Measurements from ENCODE around the gene MPRIP. TPM values are rescaled to one million over a fixed set of nuclear protein-coding genes. Genes with fewer than 3 reads are reported as not detected.

The MPRIP gene
- total RNA-seq, 1 donor from 2014 or later = 392 TPM

DNA sequence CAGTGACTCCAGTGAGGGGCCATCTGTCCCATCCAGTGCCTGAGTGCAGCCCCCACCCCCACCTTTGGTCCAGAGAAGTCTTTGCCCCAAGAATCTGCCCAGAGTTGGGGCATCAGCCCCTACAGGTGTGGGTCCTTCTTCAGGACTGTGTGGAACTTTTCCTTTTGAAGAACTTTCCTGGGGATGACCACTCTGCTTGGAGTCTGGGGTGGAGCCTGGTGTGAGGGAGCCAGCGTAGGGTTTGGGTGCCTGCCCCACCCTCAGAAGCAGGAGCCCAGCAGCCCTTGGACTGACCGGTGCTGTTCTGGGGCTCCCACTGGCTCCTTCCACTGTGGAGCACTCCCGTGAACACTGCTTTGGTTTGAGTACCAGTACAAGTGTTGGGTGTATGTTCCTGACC is 19.3 kb downstream of the MPRIP start:
- no peak overlapping the region for H3K4me3 Mint-ChIP-seq (ENCODE audit: unreplicated experiment)
- peaks cover 4% of the 10 kb centered on the region for H3K27me3 Mint-ChIP-seq (ENCODE audit: unreplicated experiment)

DNA sequence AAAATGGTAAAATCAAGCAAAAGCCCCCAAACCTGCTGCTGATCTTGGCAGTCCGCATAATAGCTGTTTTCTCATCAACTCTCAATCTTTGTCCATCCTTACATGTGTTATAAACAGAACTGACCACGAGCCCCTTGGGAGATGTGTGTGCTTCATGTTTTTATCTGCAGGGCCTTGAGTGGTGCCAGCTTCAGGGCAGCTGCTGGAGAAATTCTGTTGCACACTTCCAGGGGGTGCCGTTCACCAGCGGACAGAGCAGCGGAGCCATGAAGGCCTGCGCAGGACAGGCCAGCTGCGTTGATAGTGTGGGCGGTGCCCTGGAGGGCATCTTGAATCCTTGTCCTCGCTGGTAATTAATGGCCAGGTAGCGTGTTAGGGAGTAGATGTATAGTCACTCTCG is 20.1 kb downstream of the MPRIP start:
- Mint-ChIP-seq H3K4me1 (ENCODE audit: unreplicated experiment) (peaks cover 22% of the 10 kb centered on the region), H3K27me3 (ENCODE audit: unreplicated experiment) (peaks cover 4% of the 10 kb centered on the region)

More for the DNA sequence above, 19.3 kb downstream of the MPRIP start:
- peaks cover 18% of the 10 kb centered on the region for H3K4me1 Mint-ChIP-seq (ENCODE audit: unreplicated experiment)
- peaks cover 9% of the 10 kb centered on the region for H3K36me3 Mint-ChIP-seq (ENCODE audit: low read depth, unreplicated experiment)
- no peak for DNase-seq (ENCODE audit: low spot score)
- no peaks in the 10 kb centered on the region for H3K9me3 Mint-ChIP-seq (ENCODE audit: unreplicated experiment)
- no peak overlapping the region for H3K27ac Mint-ChIP-seq (ENCODE audit: unreplicated experiment)
- TF ChIP-seq, protein P1, sequence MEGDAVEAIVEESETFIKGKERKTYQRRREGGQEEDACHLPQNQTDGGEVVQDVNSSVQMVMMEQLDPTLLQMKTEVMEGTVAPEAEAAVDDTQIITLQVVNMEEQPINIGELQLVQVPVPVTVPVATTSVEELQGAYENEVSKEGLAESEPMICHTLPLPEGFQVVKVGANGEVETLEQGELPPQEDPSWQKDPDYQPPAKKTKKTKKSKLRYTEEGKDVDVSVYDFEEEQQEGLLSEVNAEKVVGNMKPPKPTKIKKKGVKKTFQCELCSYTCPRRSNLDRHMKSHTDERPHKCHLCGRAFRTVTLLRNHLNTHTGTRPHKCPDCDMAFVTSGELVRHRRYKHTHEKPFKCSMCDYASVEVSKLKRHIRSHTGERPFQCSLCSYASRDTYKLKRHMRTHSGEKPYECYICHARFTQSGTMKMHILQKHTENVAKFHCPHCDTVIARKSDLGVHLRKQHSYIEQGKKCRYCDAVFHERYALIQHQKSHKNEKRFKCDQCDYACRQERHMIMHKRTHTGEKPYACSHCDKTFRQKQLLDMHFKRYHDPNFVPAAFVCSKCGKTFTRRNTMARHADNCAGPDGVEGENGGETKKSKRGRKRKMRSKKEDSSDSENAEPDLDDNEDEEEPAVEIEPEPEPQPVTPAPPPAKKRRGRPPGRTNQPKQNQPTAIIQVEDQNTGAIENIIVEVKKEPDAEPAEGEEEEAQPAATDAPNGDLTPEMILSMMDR (IDR thresholded peaks at IDR 0.05; ENCODE audit: unreplicated experiment) = no peak

DNA sequence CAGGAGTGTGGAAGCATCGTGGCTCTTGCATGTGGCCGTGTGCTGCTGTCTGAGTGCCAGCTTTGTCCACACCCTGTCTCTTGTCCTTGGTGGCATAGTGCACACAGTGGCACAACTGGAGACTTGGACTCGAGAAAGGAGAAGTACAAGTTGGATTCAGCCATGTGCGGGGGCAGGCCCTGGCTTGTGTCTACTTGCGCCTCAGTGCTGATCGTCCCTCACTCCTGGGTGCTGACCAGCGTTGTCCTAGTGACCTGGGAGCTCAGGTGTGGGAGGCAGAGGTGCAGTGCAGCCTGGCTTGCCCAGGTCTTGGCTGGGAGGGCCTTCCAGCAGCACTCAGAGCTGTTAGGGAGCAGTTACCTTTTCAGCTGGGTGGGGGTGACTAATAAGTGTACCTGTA is 20.6 kb downstream of the MPRIP start:
- TF ChIP-seq, protein P1 (IDR thresholded peaks at IDR 0.05; ENCODE audit: unreplicated experiment) = no peak
- DNase-seq (ENCODE audit: low spot score) = no peak
- Mint-ChIP-seq H3K9me3 (ENCODE audit: unreplicated experiment) (no peaks in the 10 kb centered on the region), H3K4me1 (ENCODE audit: unreplicated experiment) (peaks cover 24% of the 10 kb centered on the region), H3K27me3 (ENCODE audit: unreplicated experiment) (peaks cover 4% of the 10 kb centered on the region), H3K4me3 (ENCODE audit: unreplicated experiment) (peak overlapping the region; percentile 19), H3K27ac (ENCODE audit: unreplicated experiment) (no peak overlapping the region), H3K36me3 (ENCODE audit: low read depth, unreplicated experiment) (peaks cover 9% of the 10 kb centered on the region)

More for the DNA sequence above, 20.1 kb downstream of the MPRIP start:
- peaks cover 9% of the 10 kb centered on the region for H3K36me3 Mint-ChIP-seq (ENCODE audit: low read depth, unreplicated experiment)
- no peak for DNase-seq (ENCODE audit: low spot score)
- H3K4me3 Mint-ChIP-seq (ENCODE audit: unreplicated experiment) = no peak overlapping the region
- no peaks in the 10 kb centered on the region for H3K9me3 Mint-ChIP-seq (ENCODE audit: unreplicated experiment)
- H3K27ac Mint-ChIP-seq (ENCODE audit: unreplicated experiment) = no peak overlapping the region
- TF ChIP-seq, protein P1 (IDR thresholded peaks at IDR 0.05; ENCODE audit: unreplicated experiment) = no peak

DNA sequence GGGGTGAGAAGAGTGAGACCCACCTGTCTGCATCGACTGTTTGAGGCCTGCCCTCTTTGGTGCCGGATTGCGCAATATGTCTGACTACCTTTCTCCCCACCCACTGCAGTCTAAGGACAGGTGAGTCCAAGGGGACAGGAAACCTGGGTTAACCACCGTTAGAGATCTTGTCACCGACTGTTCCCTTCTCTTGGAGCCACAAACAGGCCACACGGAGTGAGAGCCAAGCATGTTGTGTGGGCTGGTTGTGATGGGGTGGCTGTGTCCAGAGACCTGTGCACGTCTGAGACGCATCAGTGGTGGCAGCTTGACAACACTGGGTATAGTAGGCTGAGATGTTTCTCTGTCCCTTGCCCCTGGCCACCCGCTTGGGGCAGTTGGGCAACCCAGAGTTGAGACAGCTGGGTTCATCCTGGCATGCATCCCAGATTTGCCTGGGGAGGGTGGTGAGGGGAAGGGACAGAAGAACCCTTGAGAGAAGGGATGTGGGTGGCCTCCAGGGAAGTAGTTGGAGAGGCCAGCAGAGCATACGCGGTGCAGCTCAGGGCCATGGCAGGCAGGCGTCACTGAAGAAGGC is 21.4 kb downstream of the MPRIP start:
- no peaks in the 10 kb centered on the region for H3K9me3 Mint-ChIP-seq (ENCODE audit: unreplicated experiment)
- TF ChIP-seq, protein P1 (IDR thresholded peaks at IDR 0.05; ENCODE audit: unreplicated experiment) = no peak
- peaks cover 9% of the 10 kb centered on the region for H3K36me3 Mint-ChIP-seq (ENCODE audit: low read depth, unreplicated experiment)
- peaks cover 25% of the 10 kb centered on the region for H3K4me1 Mint-ChIP-seq (ENCODE audit: unreplicated experiment)
- peaks cover 4% of the 10 kb centered on the region for H3K27me3 Mint-ChIP-seq (ENCODE audit: unreplicated experiment)
- no peak for DNase-seq (ENCODE audit: low spot score)
- H3K4me3 Mint-ChIP-seq (ENCODE audit: unreplicated experiment) = peak overlapping the region; percentile 19
- H3K27ac Mint-ChIP-seq (ENCODE audit: unreplicated experiment) = peak overlapping the region; percentile 84

DNA sequence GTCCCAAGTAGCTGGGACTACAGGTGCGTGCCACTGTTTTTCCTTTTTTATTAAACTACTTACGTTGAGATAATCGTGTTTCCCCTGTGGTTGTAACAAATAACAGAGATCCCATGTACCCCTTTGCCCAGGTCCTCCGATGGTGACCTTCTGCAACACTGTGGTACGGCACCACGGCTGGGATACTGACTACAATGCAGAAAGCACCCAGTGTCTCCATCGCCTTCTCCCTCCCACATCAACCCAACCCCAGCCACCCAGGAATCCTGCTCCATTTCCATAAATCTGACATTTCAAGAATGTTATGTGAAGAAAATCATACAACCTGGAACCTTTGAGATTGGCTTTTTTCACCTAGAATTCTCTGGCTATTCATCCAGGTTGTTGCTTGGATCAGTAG is 22.1 kb downstream of the MPRIP start:
- DNase-seq (ENCODE audit: low spot score) = no peak
- TF ChIP-seq, protein P1 (IDR thresholded peaks at IDR 0.05; ENCODE audit: unreplicated experiment) = no peak
- peak overlapping the region; percentile 61 for H3K27ac Mint-ChIP-seq (ENCODE audit: unreplicated experiment)
- H3K4me3 Mint-ChIP-seq (ENCODE audit: unreplicated experiment) = no peak overlapping the region
- H3K36me3 Mint-ChIP-seq (ENCODE audit: low read depth, unreplicated experiment) = peaks cover 9% of the 10 kb centered on the region
- H3K27me3 Mint-ChIP-seq (ENCODE audit: unreplicated experiment) = peaks cover 4% of the 10 kb centered on the region
- H3K9me3 Mint-ChIP-seq (ENCODE audit: unreplicated experiment) = no peaks in the 10 kb centered on the region
- H3K4me1 Mint-ChIP-seq (ENCODE audit: unreplicated experiment) = peaks cover 29% of the 10 kb centered on the region
